ENCODE results near the gene EGFL6.

GRCh38 chrX:13570261-13570605 lies 832 bp downstream of the EGFL6 start:
- no peak for TF ChIP-seq TAF1 (IDR thresholded peaks at IDR 0.05; ENCODE audit: borderline replicate concordance, low read depth, low read length)
- no peak for TF ChIP-seq E2F4 (IDR thresholded peaks at IDR 0.05; ENCODE audit: low read depth, low read length)
- TF ChIP-seq CTCF (IDR thresholded peaks at IDR 0.05 in 2 of 3, conservative IDR thresholded peaks at IDR 0.05 in 1 of 3; ENCODE audit: control insufficient read depth in 2 of 3, extremely low read depth in 1 of 3, insufficient read depth in 1 of 3, low read depth in 3 of 3, low read length in 3 of 3): no peak
- TF ChIP-seq CHD4 (IDR thresholded peaks at IDR 0.05): no peak
- TF ChIP-seq USF1 (IDR thresholded peaks at IDR 0.05; ENCODE audit: borderline replicate concordance, extremely low read length, insufficient read depth, low read depth, low read length): no peak
- TF ChIP-seq PBX3 (IDR thresholded peaks at IDR 0.05; ENCODE audit: insufficient replicate concordance, low read depth, low read length): no peak
- no peak for TF ChIP-seq RCOR1 (conservative IDR thresholded peaks at IDR 0.05; ENCODE audit: low read depth, low read length)
- TF ChIP-seq TBL1XR1 (IDR thresholded peaks at IDR 0.05; ENCODE audit: low read depth, low read length): no peak
- no peak for TF ChIP-seq BCL3 (IDR thresholded peaks at IDR 0.05; ENCODE audit: borderline replicate concordance, insufficient read depth, low read depth, low read length, poor library complexity, severe bottlenecking)
- no peak for TF ChIP-seq ZSCAN29 (IDR thresholded peaks at IDR 0.05)
- no peak for TF ChIP-seq FOXK2 (IDR thresholded peaks at IDR 0.05)
- TF ChIP-seq HDAC6 (IDR thresholded peaks at IDR 0.05; ENCODE audit: unreplicated experiment): no peak
- no peak for TF ChIP-seq EZH2 (IDR thresholded peaks at IDR 0.05; ENCODE audit: borderline replicate concordance, control insufficient read depth, low read depth, low read length)
- TF ChIP-seq NKRF (conservative IDR thresholded peaks at IDR 0.05): no peak
